GM18517 (cell line): ENCODE results near the gene GMEB2.
"Not testable (repeated sequence)": the region's sequence is repeated elsewhere in the genome, so short reads cannot be mapped to it uniquely, and the experiment has no call there.

Experiments used
- ATAC-seq: cut with Tn5 transposase; IDR thresholded peaks from one replicate; pipeline ENCODE4 v1.9.1; 2021; ENCODE audit warnings: mild to moderate bottlenecking, moderate library complexity; ENCODE audit not compliant: unreplicated experiment

The GMEB2 gene

GRCh38 chr20:63617092-63617875, 9.6 kb downstream of the GMEB2 start:
- no peak for ATAC-seq

- ATAC-seq: not testable (repeated sequence)
Observed at GRCh38 chr20:63613863-63614594, 12.9 kb downstream of the GMEB2 start.

GRCh38 chr20:63612276-63612931, 14.5 kb downstream of the GMEB2 start:
- ATAC-seq: no peak

- ATAC-seq: no peak
Observed at GRCh38 chr20:63611646-63612045, 15.3 kb downstream of the GMEB2 start.

GRCh38 chr20:63610581-63611435, 16.1 kb downstream of the GMEB2 start:
- no peak for ATAC-seq

GRCh38 chr20:63606686-63607085, 20.2 kb downstream of the GMEB2 start:
- no peak for ATAC-seq

- ATAC-seq: no peak
Observed at GRCh38 chr20:63602321-63602720, 24.6 kb downstream of the GMEB2 start.

- not testable (repeated sequence) for ATAC-seq
Observed at GRCh38 chr20:63601679-63602078, 25.2 kb downstream of the GMEB2 start.

GRCh38 chr20:63599396-63600050, 27.4 kb downstream of the GMEB2 start:
- no peak for ATAC-seq

- no peak for ATAC-seq
Observed at GRCh38 chr20:63598479-63599395, 28.2 kb downstream of the GMEB2 start.

- no peak for ATAC-seq
Observed at GRCh38 chr20:63597651-63598478, 29.0 kb downstream of the GMEB2 start.

- ATAC-seq: no peak
Observed at GRCh38 chr20:63596423-63596822, 30.5 kb downstream of the GMEB2 start.

- no peak for ATAC-seq
Observed at GRCh38 chr20:63595416-63596127, 31.3 kb downstream of the GMEB2 start.

GRCh38 chr20:63594043-63594561, 32.8 kb downstream of the GMEB2 start:
- ATAC-seq: no peak

GRCh38 chr20:63592661-63593060, 34.2 kb downstream of the GMEB2 start:
- no peak for ATAC-seq

- ATAC-seq: no peak
Observed at GRCh38 chr20:63591786-63592355, 35.0 kb downstream of the GMEB2 start.

GRCh38 chr20:63591147-63591533, 35.8 kb downstream of the GMEB2 start:
- no peak for ATAC-seq
